Measurements from ENCODE around the gene BTBD19.

GRCh38 chr1:44798481-44799365 lies 9.6 kb upstream of the BTBD19 start:
- no peak for TF ChIP-seq CTCF (optimal IDR thresholded peaks at IDR 0.05 in 1 of 3, IDR thresholded peaks at IDR 0.05 in 1 of 3, conservative IDR thresholded peaks at IDR 0.05 in 1 of 3; ENCODE audit: extremely low read depth in 1 of 3, insufficient read depth in 2 of 3, low read length in 3 of 3)
- no peak for TF ChIP-seq EZH2 (IDR thresholded peaks at IDR 0.05; ENCODE audit: low read length)
